ENCODE measurements around the gene MEF2B.
"Not testable (repeated sequence)": the region's sequence is repeated elsewhere in the genome, so short reads cannot be mapped to it uniquely, and the experiment has no call there.

GRCh38 chr19:19173243-19173642 is 3.2 kb upstream of the MEF2B start:
- TF ChIP-seq CTCF (IDR thresholded peaks at IDR 0.05; ENCODE audit: insufficient read depth, low read length, poor library complexity, severe bottlenecking); EZH2phosphoT487 (conservative IDR thresholded peaks at IDR 0.05; ENCODE audit: low read length): not testable (repeated sequence)

All from SU-DHL-6 (cell line).